Measurements from ENCODE around the gene EGLN2.

DNA sequence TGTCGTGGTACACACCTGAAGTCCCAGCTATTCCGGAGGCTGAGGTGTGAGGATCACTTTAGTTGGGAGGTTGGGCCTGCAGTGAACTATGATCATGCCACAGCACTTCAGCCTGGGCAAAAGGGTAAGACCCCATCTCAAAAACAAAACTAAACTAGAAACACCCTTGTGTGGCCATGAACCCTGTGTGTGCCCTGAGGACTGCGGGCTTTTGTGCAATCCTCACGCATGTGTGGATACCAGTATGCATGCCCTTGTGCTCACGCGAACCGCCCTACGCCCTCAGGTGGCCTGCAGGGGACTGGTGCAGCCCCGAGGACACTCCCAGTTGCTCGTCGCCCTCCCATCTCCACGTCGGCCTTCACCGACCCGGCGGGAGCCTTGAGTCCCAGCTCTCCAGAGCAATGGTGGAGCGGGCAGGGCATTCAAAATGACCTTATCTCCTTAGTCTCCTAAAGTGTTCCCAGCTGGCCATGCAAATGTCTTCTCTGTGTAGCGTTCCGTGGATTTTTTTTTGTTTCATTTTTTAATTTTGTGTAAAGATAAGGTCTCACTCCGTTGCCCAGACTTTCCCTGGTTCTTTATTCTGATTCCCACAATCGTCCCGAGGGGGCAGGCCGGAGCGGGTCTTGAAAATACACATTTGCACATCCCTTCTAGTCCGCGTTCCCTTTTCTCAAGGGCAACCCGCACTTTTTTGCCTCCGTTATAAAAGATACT, 868 bp upstream of the EGLN2 start:
- TF ChIP-seq, protein P1, sequence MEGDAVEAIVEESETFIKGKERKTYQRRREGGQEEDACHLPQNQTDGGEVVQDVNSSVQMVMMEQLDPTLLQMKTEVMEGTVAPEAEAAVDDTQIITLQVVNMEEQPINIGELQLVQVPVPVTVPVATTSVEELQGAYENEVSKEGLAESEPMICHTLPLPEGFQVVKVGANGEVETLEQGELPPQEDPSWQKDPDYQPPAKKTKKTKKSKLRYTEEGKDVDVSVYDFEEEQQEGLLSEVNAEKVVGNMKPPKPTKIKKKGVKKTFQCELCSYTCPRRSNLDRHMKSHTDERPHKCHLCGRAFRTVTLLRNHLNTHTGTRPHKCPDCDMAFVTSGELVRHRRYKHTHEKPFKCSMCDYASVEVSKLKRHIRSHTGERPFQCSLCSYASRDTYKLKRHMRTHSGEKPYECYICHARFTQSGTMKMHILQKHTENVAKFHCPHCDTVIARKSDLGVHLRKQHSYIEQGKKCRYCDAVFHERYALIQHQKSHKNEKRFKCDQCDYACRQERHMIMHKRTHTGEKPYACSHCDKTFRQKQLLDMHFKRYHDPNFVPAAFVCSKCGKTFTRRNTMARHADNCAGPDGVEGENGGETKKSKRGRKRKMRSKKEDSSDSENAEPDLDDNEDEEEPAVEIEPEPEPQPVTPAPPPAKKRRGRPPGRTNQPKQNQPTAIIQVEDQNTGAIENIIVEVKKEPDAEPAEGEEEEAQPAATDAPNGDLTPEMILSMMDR (IDR thresholded peaks at IDR 0.05), result peak; percentile 67 to 77 (median 76)
- TF ChIP-seq POLR2AphosphoS5 (IDR thresholded peaks at IDR 0.05), result peak in 1 of 3 donors; percentile 31
